ENCODE results near the gene TMEM161A. TPM values are rescaled to one million over a fixed set of nuclear protein-coding genes. Genes with fewer than 3 reads are reported as not detected.

The TMEM161A gene
- total RNA-seq, 1 donor = 9.3 TPM

GRCh38 chr19:19123386-19123785, 14.9 kb downstream of the TMEM161A start:
- no peak for TF ChIP-seq CTCF (IDR thresholded peaks at IDR 0.05; ENCODE audit: insufficient read depth, low read length)
- H3K4me3 ChIP-seq (ENCODE audit: low read depth, low read length) = no peak overlapping the region
- DNase-seq (ENCODE audit: low read depth) = no peak

GRCh38 chr19:19122902-19123301, 15.4 kb downstream of the TMEM161A start:
- no peak for TF ChIP-seq CTCF (IDR thresholded peaks at IDR 0.05; ENCODE audit: insufficient read depth, low read length)
- no peak overlapping the region for H3K4me3 ChIP-seq (ENCODE audit: low read depth, low read length)
- no peak for DNase-seq (ENCODE audit: low read depth)

- TF ChIP-seq CTCF (IDR thresholded peaks at IDR 0.05; ENCODE audit: insufficient read depth, low read length) = no peak
- H3K4me3 ChIP-seq (ENCODE audit: low read depth, low read length) = no peak overlapping the region
- no peak for DNase-seq (ENCODE audit: low read depth)
Measured at GRCh38 chr19:19121371-19121770, 16.9 kb downstream of the TMEM161A start.

- no peak overlapping the region for H3K4me3 ChIP-seq (ENCODE audit: low read depth, low read length)
- DNase-seq (ENCODE audit: low read depth) = peak; percentile 20
- TF ChIP-seq CTCF (IDR thresholded peaks at IDR 0.05; ENCODE audit: insufficient read depth, low read length) = no peak
Measured at GRCh38 chr19:19120308-19121231, 17.7 kb downstream of the TMEM161A start.

GRCh38 chr19:19119325-19120237, 18.7 kb downstream of the TMEM161A start:
- no peak for DNase-seq (ENCODE audit: low read depth)
- no peak for TF ChIP-seq CTCF (IDR thresholded peaks at IDR 0.05; ENCODE audit: insufficient read depth, low read length)
- H3K4me3 ChIP-seq (ENCODE audit: low read depth, low read length) = no peak overlapping the region

GRCh38 chr19:19115954-19116353, 22.3 kb downstream of the TMEM161A start:
- peak; percentile 8 for DNase-seq (ENCODE audit: low read depth)
- no peak overlapping the region for H3K4me3 ChIP-seq (ENCODE audit: low read depth, low read length)
- TF ChIP-seq CTCF (IDR thresholded peaks at IDR 0.05; ENCODE audit: insufficient read depth, low read length) = peak; percentile 56
